Globus pallidus (tissue), 1 donor: ENCODE measurements around the gene GNB1.
A peak's percentile ranks its signal among the peaks of the same experiment; 100 is the strongest.

Source experiments
- DNase-seq: peaks from one replicate; pipeline ENCODE4 v3.0.0-alpha.2; 2015; ENCODE audit warnings: low spot score

Gene GNB1

DNA sequence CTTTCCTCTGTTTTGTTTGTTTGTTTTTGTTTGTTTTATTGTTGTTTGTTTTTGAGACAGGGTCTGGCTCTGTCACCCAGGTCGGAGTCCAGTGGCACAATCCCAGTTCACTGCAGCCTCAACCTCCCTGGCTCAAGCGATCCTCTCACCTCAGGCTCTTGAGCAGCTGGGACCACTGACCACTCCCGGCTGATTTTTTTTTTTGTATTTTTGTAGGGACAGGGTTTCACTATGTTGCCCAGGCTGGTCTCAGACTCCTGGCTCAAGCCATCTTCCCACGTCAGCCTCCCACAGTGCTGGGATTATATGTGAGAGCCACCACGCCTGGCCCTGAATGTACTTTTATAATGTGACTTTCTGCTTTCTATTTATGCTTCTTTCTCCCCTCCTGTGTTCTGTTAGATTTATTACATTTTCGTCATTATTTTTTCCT is 19.2 kb upstream of the GNB1 start:
- DNase-seq: no peak

DNA sequence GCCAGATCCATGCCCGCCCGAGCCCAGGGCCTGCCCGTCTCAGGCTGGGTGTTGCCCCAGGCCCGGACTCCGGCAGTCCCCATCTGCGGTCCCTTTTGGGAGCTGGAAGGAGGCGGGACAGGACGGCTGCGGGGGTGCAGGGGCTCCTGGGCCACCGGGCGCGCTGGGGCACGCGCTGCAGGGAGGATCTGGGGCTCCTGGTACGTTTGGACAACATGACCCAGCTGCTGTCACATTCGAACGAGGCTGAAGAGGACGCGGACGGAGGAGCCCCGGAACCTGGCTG is 17.6 kb upstream of the GNB1 start:
- no peak for DNase-seq

DNA sequence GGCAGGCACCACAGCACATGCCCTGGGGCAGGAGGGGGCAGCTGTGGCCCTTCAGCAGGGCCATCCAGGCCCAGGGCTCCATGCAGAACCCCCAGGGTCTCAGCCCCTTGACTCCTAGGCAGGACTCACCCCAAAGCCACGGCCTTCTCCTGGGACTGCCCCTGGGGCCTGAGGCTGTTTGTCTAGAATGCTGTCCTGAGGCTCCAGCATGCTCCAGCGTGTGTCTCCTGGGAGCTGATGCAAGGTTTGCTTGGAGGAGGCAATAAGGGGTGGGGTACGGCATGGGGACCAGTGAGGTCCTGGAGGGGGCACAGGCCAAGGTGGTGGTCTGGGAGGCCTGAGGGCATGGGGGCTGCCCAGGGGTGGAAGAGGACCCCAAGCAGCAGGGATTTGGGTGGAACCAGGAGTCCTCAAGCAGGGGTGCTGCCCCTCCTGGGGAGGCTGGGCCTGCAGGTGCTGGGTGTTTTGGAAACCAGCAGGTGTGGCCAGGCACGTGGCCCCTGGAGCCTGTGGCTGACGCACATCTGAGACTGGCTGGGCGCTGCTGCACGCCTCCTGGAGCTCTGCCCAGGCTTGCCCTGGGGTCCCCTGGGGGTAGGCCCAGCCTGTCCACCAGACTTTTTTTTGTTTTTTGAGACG is 16.3 kb upstream of the GNB1 start:
- no peak for DNase-seq

DNA sequence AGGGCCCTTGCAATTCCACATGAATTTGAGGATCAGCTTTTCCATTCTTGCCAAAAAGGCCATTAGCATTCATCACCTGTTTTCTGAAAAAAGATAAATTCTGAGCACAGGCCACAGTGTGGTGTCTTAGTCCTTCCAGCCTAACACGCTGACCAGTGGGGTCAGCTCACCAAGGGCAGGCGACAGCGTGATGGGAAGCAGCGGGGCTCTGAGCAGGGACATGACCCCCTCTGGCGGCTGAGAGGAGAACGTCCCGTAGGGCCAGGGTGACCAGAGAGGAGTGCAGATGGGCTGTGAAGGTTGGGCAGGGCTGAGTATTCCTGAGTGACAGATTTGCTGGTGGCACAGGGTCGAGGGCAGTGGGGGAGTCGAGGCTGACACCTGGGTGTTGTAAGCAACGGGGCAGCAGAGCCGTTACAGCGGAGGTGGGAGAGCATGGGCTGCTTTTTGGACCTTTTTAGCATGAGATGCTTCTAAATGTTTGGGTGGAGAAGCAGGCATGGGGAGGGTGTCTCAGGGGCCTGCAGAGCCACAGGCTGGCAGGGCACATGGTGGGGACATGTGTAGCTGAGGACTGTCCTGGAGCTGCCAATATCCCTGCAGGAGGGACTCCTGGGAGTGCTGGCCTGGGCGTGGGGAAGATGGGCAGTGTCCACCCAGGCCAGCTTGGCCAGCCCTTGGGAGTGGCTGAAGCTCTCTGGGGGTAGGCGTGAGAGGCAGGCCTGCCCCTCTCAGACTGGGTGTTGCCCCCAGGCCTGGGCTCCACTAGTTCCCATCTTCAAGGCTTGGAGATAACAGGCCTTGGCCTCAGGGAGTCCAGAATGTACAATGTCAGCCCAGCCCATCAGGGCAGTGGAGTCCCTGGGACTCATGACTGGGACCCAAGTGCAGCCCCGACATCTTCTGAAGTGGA is 15.6 kb upstream of the GNB1 start:
- peak; percentile 89 for DNase-seq

GRCh38 chr1:1903224-1903623 is 12.3 kb upstream of the GNB1 start:
- DNase-seq: no peak

- DNase-seq: no peak
Measured at GRCh38 chr1:1901641-1902294, 10.9 kb upstream of the GNB1 start.

- DNase-seq: no peak
Measured at GRCh38 chr1:1900883-1901640, 10.2 kb upstream of the GNB1 start.

DNA sequence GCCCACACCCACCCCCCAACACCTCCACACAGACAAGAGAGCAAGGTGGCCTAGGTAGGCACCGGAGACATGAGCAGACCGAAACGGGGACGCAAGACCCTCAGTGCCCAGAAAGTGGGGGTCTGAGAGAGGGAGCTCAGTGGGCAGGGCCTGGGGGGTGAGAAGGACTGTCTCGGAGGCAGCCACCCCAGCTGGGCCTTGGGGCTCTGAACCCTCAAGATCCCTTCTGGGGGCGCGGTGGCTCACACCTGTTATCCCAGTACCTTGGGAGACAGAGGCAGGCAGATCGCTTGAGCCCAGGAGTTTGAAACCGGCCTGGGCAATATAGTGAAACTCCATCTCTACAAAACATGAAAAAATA is 9.1 kb upstream of the GNB1 start:
- no peak for DNase-seq

DNA sequence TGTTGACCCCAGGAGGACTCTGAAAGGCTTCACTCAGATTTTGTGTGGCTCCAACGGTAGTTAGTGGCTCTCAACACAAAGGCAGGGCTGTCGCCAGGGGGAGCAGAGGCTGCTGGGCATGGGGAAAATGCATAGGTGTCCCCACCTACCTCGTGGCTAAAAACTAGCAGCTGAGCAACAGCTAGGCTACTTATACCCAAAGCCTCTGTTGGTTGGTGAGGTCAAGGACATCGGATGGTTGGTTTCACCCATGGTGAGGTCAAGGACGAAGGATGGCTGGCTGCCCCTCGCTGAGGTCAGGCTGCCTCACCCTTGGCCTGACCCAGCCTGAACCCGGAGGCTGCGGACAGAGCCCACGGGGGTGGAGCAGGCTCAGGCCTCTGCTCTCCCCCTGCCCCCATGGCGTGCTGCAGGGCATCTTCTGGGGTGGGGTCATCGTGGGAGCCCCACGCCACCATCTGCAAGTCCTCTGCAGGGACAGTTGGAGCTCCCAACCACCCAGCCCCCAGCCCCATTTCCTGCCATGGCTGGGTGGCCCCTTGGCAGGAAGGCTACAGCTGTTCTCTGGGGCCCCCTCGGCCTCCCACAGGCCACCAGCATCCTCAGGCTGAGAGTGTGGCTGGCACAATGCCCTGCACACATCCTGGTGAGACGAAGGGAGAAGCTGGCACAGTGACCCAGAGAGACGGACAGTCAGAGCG is 8.5 kb upstream of the GNB1 start:
- no peak for DNase-seq

- no peak for DNase-seq
Measured at GRCh38 chr1:1898246-1898933, 7.5 kb upstream of the GNB1 start.

DNA sequence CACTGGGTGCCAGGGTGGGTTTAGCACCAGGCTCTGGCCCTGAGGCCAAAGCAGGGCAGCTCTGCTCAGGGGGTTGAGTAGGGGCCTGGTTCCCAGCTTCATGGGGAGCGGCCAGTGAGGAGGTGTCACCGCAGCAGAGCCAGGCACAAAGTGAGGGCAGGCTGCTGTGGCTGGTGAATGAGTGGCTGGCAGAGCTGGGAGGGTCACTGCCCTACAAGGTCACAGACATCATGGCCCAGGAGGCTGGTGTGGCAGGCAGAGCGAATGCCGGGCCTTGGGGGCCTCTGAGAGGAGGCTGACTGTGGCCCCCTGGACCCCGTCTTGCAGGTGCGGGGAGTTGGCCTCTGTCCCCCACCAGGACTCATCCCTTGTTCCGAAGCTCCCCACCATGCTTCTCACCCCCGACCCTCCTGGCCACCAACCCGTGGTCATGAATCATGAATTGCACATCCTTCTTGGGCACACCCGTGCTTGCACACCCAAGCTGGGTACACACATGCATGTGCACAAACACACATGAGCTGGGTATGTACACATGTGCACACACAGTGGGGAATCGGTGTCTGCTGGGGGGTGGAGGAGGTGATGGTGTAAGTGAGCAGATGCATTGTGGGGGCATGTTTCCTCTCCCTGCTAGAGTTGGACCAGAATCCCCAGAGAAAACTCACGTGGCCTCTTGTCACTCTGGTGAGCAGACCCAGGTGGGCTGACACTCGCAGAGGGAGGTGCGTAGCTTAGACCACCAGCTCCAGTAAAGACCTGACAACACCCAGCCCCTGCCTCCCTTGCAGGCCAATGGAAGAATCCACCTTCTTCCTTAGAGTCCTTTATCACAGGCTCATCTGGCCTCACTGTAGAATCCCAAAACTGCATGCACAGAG is 4.8 kb upstream of the GNB1 start:
- no peak for DNase-seq

- DNase-seq: no peak
Measured at GRCh38 chr1:1895060-1895418, 4.2 kb upstream of the GNB1 start.

GRCh38 chr1:1894354-1895059 is 3.6 kb upstream of the GNB1 start:
- no peak for DNase-seq

GRCh38 chr1:1893997-1894353 is 3.1 kb upstream of the GNB1 start:
- no peak for DNase-seq

DNA sequence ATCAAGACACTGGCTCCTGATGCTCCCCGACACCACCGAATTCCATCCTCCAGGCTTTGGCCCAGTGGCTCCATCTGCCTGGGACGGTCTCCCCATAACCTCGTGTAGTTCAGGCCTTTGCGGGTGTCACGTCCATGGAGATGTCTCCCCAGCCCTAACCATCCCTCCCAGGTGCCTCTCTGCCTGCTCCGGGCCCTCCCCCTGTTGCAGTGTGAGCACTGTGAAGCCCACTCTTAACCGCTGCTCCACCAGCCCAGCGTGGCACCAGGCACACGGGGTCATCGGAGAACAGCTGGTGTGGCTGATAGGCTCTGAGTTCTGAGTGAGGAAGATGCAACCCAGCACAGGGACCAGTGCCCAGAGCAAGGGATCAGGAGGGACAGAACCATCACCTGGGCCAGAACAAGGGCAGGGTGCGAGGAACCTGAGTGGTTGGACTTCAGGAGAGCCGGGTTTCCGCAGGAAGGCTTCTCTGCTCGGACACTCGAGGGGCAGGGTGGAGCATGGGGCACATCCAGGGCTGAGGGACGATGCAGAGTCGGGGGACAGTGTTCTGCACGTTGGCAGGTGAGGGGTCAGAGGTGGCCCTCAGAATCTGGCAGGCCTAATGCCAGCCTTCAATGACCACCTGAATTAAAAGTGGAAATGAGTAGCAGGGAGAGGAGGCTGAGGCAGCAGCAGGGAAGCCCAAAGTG is 2.6 kb upstream of the GNB1 start:
- no peak for DNase-seq

- DNase-seq: no peak
Measured at GRCh38 chr1:1892763-1893120, 1.9 kb upstream of the GNB1 start.

GRCh38 chr1:1892079-1892762 is 1.3 kb upstream of the GNB1 start:
- no peak for DNase-seq

DNA sequence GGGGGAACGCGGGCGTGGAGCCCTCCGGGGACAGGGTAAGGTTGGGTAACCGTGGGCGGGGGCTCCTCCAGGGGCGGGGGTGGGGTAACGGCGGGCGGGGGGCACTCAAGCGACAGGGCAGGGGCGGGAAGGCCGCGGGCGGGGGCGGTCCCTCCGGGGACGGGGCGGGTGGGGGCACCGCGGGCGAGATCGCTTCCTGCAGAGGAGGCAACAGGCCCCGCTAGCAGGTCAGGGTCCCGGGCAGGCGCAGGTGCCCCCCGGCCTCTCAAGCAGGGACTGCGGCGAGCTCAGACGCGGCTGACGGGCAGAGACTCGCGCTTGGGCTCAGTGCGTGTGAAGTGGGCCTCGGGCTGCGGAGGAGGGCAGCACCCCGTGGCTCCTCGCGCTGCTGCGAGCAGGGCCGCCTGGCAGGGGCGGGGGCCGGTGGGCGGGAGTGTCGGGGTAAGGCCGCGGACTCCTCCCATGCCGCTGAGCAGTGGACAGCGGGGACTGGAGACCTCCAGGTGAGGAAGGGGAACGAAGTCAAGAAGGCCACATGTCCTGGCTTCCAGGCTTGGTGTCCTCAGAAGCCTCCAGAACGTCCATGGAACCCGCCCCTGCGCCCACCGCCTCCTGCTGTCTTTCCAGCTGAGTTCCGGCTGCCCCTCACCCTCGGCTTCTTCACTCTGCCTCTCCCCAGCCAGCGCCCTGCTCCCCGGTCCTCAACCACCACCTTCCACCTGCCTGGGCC is 627 bp upstream of the GNB1 start:
- peak; percentile 45 for DNase-seq
